SK-N-MC (cell line): ENCODE results near the gene CDK5R2.

Experiments used
- EZH2 ChIP-seq: fragments of 200-600 bp; sonication (generic); IDR thresholded peaks from one replicate; pipeline ENCODE4 v1.6.1; 2017; ENCODE audit warnings: antibody characterized with exemption
- FOXP2 ChIP-seq: optimal IDR thresholded peaks from 2 replicates; pipeline ENCODE3; 2011; ENCODE audit warnings: mild to moderate bottlenecking, moderate library complexity; ENCODE audit not compliant: insufficient read depth; ENCODE audit errors: extremely low read length, control extremely low read depth
- POLR2AphosphoS5 ChIP-seq: IDR thresholded peaks from 2 replicates; pipeline ENCODE4 v1.6.1; 2012; ENCODE audit warnings: mild to moderate bottlenecking, low read depth, low read length, borderline replicate concordance

GRCh38 chr2:218959761-218960308 lies 369 bp downstream of the CDK5R2 start:
- TF ChIP-seq EZH2 (no peak), POLR2AphosphoS5 (no peak), FOXP2 (no peak)
